RKO (cell line): ENCODE data around the gene COX14.
"Not testable (repeated sequence)": the region's sequence is repeated elsewhere in the genome, so short reads cannot be mapped to it uniquely, and the experiment has no call there.

Experiments used
- DNase-seq: peaks from one replicate; pipeline ENCODE4 v3.0.0-alpha.2; 2016; ENCODE audit warnings: low spot score

COX14 gene

DNA sequence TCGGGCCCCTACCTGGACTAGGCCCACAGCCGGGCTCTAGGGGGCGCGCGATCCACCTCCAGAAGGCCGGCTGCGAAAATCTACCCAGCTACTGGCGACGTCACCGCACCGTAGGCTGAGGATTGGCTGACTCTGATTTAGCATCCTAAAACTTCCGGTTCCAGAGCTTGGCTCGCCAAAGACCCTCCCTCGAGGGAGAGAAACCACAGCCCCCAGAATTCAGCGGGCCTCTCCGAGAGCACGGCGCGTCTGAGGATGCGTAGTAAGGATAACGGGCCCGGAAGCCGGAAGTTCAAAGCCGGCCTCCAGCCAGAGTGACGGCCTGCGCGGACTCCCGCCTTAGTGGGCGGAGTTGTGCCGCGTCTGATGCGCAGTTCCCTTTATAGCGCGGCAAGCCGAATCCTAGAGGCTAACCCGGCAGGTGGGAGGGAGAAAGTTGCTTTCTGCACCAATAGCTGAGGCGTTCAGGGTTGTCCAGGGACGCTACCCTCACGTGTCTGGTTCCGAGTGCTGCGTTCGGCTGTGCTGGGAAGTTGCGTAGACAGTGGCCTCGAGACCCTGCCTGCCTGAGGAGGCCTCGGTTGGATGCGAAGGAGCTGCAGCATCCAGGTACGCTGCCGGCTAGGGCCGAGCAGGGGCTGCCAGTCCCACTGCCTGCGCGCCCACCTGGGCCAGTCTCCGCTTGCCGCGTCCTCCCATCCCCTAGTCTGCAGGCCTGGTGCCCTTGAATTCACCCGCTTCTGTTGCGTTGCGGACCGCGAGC lies at the start of gene COX14:
TSS of gene COX14 (plus strand) at position 544 of the 763 bp plus-strand sequence. CDS start 7,808 bp downstream, outside the sequence.
- peak; percentile 99 for DNase-seq

DNA sequence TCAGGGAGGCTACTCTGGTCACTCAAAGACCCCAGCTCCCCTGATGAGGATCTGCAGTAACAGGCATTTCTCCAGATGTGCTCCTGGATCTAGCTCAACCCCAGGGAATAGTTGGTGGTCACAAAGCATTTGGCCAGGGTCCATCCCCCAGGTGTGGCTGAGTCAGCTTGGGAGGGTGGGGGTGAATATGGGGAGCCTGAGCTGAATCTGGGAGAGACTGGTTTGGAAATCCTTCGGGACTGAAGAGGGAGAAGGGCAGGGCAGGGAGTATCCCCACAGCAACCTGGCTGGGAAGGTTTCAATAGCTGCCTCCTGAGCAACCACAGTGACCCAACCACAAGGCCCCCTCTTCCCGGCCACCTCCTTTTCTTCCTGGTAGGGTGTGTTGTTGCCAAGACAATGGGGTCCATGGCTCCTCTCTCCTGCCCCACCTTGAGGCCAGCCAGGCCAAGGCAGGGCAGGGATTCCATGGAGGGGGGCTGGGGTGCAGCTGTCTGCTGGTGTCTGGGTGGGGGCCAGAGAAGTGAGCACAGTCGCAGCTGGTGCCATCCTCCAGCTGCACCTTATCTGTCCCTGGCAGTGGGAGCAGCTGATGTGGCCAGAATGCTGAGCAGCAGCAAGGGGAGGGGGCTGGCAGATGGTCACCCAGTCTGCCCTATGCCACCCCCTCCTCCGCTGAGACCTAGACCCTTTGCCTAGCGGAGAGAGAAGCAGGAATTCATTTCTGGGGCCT lies 49.1 kb upstream of the COX14 start:
- no peak for DNase-seq

DNA sequence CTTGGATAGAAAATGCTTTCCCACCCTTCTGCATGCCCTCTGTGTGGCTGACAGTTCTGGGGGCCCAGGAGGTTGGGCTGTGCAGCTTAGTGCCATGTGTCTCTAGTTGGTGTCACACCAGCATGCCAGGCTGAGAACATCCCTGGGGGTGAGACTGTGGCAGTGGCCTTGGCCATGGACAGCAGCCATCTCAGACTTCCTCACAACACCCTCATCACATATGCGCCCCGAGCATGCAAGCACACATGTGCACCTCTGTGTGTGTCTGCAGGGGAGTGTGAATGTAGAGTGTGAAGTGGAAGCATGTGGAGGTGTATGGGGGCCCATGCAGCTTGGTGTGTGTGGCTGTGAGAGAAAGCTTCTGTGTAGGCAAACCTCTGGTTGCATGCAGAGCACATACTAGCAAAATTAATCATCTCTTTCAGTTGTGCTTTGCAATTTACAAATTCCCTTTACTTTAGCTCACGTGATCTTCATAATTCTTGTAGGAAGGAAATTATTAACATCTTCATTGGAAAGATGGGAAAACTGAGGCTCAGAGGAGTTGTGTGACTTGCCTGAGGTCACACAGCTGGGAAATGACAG lies 46.2 kb upstream of the COX14 start:
- no peak for DNase-seq

DNA sequence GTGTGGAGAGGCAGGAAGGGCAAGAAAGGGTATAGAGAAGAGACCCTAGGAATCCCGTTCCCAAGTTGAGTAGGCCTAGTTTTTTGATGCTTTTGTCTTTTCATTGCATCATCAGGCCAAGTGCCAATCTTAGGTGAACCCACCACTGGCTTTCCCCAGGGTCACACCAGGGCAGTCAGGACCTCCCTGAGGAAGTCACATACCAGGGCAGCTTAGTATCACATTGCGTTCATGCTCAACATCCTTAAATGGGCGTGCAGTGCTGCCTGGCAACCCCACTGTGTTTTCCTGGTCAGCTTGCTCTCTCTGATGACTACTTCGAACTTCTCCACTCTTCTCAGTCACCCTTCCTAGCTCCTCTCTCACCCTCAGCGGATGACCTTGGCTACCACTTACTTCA lies 45.6 kb upstream of the COX14 start:
- peak; percentile 55 for DNase-seq

DNA sequence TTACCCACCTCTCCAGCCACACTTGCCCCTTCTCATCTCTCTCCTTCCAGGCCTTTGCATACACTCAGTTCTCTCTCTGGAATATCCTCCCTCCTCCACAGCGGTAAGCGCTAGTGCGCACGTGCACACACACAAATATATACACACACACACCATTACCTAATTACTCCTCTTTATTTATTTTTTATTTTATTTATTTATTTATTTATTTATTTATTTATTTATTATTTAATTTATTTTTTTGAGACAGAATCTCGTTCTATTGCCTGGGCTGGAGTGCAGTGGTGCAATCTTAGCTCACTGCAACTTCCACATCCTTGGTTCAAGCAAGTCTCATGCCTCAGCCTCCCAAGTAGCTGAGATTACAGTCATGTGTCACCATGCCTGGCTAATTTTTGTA lies 43.0 kb upstream of the COX14 start:
- DNase-seq: no peak

DNA sequence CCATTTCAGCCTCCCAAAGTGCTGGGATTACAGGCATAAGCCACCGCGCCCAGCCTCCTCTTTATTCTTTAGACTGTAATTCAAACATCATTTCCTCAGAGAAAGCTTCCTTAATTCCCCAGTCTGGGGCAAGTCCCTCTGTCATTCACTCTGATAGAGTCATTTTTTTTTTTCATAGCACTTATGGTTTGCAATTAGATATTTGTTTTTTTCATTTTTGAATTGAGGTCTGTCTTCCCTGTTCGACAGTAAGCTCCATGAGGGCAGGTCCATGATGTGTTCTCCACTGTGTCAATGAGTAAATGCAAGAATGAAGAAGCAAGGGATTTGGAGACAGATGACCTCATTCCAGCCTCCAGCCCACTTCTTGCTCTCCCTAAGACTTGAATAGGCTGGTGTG lies 42.5 kb upstream of the COX14 start:
- no peak for DNase-seq

DNA sequence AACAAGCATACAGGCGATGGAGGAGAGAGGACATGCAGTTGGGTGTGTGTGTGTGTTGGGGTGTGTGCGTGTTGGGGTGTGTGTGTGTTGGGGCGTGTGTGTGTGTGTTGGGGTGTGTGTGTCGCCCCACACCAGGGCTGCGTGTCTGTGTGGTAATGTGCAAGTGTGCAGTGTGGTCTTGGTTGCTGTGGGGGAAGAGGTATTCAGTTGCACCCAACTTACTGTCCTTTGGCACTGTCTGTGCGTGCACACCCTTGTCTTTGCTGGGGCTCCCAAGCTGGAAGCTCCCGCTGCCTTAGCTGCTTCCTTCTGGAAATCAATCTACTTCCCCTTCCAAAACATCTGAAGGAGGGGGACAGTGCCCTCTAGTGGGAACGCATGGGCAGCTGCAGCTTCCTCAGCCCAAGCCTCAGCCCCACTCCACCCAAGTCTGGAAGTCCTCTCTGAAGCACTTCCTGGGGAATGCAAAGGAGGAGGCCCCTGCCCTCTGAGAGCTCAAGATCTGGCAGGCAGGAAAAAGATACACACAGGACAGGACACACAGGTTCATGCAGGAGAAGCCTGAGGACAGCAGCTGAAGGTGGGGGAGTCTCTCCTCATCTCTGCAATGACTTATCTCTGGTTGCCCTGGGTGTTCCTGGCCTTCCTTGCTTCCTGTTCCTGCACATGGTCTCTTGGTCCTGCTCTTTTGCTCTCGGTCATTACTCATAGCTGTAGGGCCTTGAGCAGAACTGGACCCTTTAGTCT lies 41.5 kb upstream of the COX14 start:
- peak; percentile 84 for DNase-seq

DNA sequence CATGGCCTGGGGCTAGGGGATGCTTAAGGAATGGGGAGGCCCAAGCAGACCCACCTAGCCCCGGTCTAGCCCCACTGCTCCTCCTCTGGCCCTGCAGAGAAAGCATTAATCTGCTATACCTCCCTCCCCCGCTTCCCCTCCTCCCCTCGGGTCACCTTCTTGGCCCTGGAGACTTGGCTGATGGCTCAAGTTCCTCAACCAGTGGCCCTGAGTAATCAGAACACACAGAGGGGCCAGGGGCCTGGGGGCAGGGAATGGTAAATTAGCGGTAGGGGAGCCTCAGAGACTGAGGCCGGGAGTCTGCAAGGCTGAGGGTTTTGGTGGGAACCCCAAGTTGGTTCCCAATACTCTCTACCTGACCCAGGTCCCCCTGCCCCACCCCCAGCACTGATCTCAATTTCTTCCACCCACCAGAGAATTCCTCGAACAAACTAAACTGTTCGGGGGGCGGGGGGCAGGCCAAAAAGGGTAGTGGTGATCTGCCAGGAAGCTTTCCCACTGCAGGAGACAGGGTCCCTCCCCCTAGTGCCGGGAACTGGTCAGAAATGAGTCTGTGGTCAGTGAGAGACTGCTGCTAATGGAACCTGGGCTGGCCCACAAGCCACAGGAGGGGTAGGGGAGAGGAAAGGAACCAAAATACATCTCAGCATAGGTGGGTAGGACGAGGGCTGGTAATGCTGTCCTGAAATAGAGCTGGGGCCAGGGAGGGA lies 39.7 kb upstream of the COX14 start:
- no peak for DNase-seq

DNA sequence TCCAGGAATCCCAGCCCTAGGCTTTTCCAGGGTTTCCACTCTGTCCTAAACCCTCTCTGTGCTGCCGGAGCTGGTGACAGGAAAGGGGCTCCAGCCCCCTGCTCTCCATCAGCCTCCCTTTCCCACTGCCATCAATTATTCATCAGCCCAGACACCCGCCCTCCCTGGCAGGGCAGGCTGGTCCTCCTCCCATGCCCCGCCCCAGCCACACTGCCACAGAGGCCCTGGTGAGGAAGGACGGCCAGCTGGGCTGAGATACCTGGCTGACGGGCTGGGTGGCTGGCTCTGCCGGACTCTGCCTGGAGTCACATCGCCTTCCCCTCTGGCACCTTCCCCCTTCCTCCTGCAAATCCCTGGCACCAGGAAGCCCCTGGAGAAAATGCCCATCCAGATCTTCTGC lies 38.8 kb upstream of the COX14 start:
- DNase-seq: no peak

DNA sequence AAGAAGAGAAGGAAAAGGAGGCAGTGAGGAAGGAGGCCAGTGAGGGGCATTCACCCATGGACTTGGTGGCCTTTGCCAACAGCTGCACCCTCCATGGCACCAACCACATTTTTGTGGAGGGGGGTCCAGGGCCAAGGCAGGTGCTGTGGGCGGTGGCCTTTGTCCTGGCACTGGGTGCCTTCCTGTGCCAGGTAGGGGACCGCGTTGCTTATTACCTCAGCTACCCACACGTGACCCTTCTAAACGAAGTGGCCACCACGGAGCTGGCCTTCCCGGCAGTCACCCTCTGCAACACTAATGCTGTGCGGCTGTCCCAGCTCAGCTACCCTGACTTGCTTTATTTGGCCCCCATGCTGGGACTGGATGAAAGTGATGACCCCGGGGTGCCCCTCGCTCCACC lies 38.3 kb upstream of the COX14 start:
- DNase-seq: no peak

DNA sequence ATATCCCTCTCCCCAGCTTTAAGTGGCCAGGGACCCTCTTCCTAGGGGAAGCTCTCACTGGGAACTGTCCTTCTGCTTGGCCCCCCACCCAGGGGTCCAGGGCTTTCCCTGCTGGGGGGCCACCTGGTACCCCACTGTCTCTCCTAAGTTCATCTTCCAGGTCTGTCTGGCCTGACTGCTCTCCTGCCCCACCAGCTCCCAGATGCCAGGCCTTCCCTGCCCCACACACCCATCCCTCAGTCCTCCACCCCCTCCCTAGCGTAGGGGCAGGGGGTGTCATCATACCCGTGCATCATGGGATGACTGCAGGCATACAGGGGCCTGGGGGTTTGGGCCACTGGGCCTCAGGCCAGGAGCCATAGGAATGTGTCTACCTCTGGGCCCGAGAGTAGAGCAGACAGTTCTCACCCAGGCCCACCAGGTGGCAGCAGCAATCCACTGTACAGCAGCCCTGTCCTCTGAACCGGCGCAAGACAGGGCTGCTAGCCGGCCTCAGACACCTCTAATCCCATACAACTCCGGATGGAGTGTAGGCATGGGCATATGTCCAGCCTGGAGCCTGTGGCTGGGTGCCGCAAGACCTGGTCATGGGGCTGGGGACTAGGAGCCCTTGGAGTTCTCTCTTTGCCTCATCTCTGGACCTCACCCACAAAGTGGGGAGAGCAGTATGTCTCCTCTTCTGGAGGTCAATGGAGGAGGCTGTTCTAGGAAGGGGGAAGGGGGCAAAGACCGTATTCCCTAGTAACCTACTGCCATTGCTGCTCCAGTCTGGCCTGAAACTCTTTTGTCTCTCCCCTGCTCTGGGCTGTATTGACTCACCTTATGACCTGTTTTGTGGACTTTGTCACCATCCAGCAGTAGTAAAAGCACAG lies 36.9 kb upstream of the COX14 start:
- peak; percentile 82 for DNase-seq

DNA sequence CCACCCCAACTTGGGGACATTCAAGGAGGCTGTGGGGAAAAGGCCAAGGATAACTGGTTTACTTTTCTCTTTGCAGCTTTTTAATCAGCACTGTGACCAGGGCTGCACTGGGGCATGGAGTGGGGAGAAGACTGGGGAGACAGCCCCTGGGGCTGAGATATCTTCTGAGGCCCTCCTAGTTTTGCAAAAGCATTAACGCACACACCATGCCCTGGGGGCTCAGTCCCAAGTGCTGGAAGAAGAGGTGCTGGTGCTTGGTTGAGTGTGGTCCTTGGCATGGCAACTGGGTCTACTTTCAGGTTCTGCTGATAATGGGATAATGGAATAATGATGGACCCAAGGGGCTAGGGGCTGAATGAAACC lies 36.2 kb upstream of the COX14 start:
- DNase-seq: no peak

DNA sequence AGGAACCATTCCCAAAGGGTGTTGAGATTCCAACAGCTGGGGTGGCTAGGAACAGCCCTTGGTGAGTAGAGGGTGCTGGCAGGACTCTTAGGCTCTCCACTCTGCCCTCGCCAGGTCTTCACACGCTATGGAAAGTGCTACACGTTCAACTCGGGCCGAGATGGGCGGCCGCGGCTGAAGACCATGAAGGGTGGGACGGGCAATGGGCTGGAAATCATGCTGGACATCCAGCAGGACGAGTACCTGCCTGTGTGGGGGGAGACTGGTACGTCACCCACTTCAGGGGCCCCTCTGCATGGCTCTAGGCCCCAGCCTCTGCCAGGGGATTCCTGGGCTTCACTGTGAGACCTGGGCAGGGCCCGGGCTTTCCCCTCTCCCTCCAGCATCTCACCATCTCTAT lies 34.9 kb upstream of the COX14 start:
- DNase-seq: no peak

DNA sequence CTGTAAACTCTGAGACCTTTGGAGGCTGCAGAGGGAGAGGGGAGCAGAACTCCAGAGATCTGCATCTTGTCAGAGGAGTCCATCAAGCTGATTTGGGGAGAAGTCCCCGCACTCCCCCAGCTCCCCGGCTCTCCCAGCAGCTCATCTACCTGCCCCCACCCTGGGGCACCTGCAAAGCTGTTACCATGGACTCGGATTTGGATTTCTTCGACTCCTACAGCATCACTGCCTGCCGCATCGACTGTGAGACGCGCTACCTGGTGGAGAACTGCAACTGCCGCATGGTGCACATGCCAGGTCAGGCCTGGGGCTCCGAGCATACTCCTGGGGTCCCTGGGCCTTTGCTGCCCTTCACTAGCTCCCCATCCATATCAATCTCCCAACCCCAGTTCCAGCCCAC lies 33.8 kb upstream of the COX14 start:
- no peak for DNase-seq

DNA sequence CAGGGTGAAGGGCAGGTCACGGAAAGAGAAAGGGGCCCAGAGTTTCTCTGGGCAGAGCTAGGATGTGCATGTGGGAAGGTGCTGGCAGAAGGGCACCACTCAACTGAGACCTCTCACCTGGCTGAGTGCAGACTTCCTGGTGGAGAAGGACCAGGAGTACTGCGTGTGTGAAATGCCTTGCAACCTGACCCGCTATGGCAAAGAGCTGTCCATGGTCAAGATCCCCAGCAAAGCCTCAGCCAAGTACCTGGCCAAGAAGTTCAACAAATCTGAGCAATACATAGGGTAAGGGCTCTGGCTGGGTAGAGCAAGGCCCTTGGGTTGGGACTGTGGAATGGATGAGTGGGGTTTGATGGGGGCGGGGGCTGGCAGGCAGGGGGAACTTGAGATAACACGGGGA lies 32.3 kb upstream of the COX14 start:
- DNase-seq: no peak

DNA sequence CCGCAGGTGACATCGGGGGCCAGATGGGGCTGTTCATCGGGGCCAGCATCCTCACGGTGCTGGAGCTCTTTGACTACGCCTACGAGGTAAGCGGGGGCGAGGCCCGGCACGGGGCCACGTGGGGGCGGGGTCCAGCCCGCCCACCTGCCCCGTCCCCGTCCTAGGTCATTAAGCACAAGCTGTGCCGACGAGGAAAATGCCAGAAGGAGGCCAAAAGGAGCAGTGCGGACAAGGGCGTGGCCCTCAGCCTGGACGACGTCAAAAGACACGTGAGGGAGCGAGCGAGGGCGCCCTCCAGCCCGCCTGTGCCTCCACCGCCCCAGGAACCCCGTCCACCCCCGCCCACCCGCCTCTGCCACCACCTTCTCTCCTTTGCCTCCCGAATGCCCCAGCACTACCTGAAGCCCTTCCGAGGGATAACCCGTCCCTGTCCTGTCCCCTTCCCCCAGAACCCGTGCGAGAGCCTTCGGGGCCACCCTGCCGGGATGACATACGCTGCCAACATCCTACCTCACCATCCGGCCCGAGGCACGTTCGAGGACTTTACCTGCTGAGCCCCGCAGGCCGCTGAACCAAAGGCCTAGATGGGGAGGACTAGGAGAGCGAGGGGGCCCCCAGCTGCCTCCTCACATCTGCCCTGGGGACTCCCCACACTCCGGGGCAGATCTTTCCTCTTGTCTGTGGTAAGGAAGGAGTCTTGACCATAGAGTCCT lies 30.8 kb upstream of the COX14 start:
- DNase-seq: no peak

DNA sequence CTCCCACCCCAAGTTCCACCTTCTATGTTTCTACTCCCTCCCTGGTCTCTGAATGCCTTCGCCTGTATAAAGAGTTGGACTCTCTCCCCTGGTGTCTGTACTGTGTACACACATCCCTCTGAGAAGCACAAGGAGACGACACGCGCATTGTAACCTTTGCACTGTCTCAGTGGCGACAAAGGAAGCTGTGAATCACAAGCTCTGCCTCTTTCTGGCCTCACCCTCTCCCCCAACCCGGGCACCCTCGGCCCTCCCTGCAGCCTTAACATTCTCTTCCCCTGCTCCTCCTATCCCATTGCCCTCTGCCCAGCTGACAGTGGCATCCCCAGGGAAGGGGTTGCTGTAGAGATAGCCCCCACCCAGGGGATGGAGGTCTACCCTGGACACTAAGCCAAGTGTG lies 29.4 kb upstream of the COX14 start:
- DNase-seq: no peak

DNA sequence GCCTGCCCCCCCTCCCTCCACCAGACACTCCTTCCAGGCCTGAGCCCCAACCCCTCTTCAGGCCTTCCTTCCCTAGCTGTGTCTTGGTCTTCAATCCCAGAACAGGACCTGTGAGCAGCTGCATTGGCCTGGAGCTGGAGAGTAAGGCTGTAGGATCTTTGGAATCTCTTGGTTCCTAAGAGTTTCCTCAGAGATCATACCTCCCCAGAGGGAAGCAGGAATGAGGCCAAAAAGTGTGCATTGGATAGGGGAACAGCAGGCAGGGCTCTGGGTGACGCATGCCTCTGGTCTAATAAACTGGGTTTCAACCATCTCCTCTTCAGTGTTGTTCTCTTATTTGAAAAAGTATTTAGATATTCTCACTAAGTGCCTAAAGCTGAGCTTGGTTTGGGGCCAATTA lies 28.7 kb upstream of the COX14 start:
- no peak for DNase-seq

DNA sequence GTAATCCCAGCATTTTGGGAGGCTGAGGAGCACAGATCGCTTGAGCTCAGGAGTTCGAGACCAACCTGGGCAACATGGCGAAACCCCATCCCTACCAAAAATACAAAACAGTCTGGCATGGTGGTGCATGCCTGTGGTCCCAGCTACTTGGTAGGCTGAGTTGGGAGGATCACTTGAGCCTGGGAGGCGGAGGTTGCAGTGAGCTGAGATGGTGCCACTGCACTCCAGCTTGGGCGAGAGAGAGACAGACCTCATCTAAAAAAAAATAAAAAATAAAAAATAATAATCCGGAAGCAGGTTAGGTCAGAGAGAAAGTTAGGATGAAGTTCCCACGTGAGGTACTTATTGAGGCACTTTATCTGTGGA lies 27.6 kb upstream of the COX14 start:
- DNase-seq: not testable (repeated sequence)
